HG02678 (cell line): ENCODE data around the gene PLLP.

ENCODE experiments used
- ATAC-seq: cut with Tn5 transposase; IDR thresholded peaks from one replicate; pipeline ENCODE4 v1.9.1; 2021; ENCODE audit warnings: mild to moderate bottlenecking, moderate library complexity; ENCODE audit not compliant: unreplicated experiment

Gene PLLP

GRCh38 chr16:57284209-57284951 is at the start of gene PLLP:
Gene PLLP, minus strand, starts transcription at chr16:57284672. Its CDS starts 132 bp downstream, at chr16:57284540.
- no peak for ATAC-seq

GRCh38 chr16:57333402-57333801 is 48.9 kb upstream of the PLLP start:
- ATAC-seq = no peak

GRCh38 chr16:57331355-57331754 is 46.9 kb upstream of the PLLP start:
- ATAC-seq = no peak

GRCh38 chr16:57329718-57330327 is 45.4 kb upstream of the PLLP start:
- no peak for ATAC-seq

GRCh38 chr16:57325458-57325857 is 41.0 kb upstream of the PLLP start:
- ATAC-seq = no peak

GRCh38 chr16:57324749-57325148 is 40.3 kb upstream of the PLLP start:
- no peak for ATAC-seq

GRCh38 chr16:57319646-57320045 is 35.2 kb upstream of the PLLP start:
- no peak for ATAC-seq

- no peak for ATAC-seq
These were observed 33.9 kb upstream of the PLLP start for GRCh38 chr16:57318240-57318970.

- no peak for ATAC-seq
These were observed 32.0 kb upstream of the PLLP start for GRCh38 chr16:57316390-57317017.

GRCh38 chr16:57315416-57315815 is 30.9 kb upstream of the PLLP start:
- no peak for ATAC-seq

- no peak for ATAC-seq
These were observed 29.8 kb upstream of the PLLP start for GRCh38 chr16:57314161-57314785.

GRCh38 chr16:57313509-57313908 is 29.0 kb upstream of the PLLP start:
- ATAC-seq = no peak

GRCh38 chr16:57310801-57311200 is 26.3 kb upstream of the PLLP start:
- no peak for ATAC-seq

- no peak for ATAC-seq
These were observed 23.6 kb upstream of the PLLP start for GRCh38 chr16:57308041-57308440.

- ATAC-seq = no peak
These were observed 22.9 kb upstream of the PLLP start for GRCh38 chr16:57307365-57307764.

GRCh38 chr16:57306676-57307341 is 22.3 kb upstream of the PLLP start:
- no peak for ATAC-seq

- ATAC-seq = no peak
These were observed 20.8 kb upstream of the PLLP start for GRCh38 chr16:57305159-57305811.

GRCh38 chr16:57304169-57305061 is 19.9 kb upstream of the PLLP start:
- no peak for ATAC-seq

- no peak for ATAC-seq
These were observed 19.4 kb upstream of the PLLP start for GRCh38 chr16:57303910-57304168.
